HG03565 (cell line): ENCODE results near the gene LCN6.

Experiments used
- ATAC-seq: cut with Tn5 transposase; IDR thresholded peaks from one replicate; pipeline ENCODE4 v1.9.1; 2021; ENCODE audit warnings: mild to moderate bottlenecking, moderate library complexity; ENCODE audit not compliant: unreplicated experiment

LCN6 gene

GRCh38 chr9:136695435-136695895 lies 52.9 kb downstream of the LCN6 start:
- ATAC-seq, result no peak

GRCh38 chr9:136694872-136695247 lies 53.5 kb downstream of the LCN6 start:
- ATAC-seq, result no peak

GRCh38 chr9:136694163-136694871 lies 54.0 kb downstream of the LCN6 start:
- no peak for ATAC-seq
